GM10248 (cell line): ENCODE measurements around the gene SOX30.

Experiments used
- CTCF ChIA-PET: fragments of 300-600 bp; sonication (Branson Sonifier 250); formaldehyde crosslinking; extraction: SDS; loops from one replicate; lab custom pipeline; 2021; ENCODE audit warnings: antibody characterized with exemption; lab: Yijun Ruan, JAX
- POLR2A ChIA-PET: fragments of 350-650 bp; sonication (Branson Sonifier 250); formaldehyde crosslinking; extraction: SDS; loops from one replicate; lab custom pipeline; 2020; ENCODE audit warnings: antibody characterized with exemption; lab: Yijun Ruan, JAX
- DNase-seq: peaks from one replicate; pipeline ENCODE4 v3.0.0; 2012; ENCODE audit errors: extremely low spot score
- TF ChIP-seq, protein P1 (sequence below): IDR thresholded peaks from 2 replicates; pipeline ENCODE4 v1.5.1; 2012; ENCODE audit warnings: mild to moderate bottlenecking, low read depth; ENCODE audit errors: extremely low read depth, missing control alignments, control extremely low read depth

SOX30 gene

DNA sequence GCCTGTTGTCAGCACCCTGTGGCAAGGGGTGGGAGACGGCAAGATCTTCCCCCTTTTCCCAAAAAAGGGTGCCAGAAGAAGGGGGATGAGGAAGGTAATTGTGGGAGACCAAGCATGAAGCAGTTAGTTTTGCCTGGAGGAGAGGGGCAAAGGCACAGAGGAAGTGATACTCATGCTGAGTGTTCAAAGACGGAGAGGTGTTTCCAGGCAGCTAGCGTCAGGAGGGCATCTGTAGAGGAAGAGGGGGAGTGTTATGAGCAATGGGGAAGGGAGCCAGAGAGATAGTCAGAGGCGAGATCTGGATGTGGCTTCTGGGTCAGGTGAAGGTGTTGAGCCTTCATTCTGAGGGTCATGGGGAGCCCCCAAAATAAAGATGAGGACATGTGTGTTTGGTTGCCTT lies 49.7 kb downstream of the SOX30 start:
- ChIA-PET CTCF (no interaction called here), POLR2A (no interaction called here)
- DNase-seq: no peak
- TF ChIP-seq, protein P1, sequence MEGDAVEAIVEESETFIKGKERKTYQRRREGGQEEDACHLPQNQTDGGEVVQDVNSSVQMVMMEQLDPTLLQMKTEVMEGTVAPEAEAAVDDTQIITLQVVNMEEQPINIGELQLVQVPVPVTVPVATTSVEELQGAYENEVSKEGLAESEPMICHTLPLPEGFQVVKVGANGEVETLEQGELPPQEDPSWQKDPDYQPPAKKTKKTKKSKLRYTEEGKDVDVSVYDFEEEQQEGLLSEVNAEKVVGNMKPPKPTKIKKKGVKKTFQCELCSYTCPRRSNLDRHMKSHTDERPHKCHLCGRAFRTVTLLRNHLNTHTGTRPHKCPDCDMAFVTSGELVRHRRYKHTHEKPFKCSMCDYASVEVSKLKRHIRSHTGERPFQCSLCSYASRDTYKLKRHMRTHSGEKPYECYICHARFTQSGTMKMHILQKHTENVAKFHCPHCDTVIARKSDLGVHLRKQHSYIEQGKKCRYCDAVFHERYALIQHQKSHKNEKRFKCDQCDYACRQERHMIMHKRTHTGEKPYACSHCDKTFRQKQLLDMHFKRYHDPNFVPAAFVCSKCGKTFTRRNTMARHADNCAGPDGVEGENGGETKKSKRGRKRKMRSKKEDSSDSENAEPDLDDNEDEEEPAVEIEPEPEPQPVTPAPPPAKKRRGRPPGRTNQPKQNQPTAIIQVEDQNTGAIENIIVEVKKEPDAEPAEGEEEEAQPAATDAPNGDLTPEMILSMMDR: no peak

DNA sequence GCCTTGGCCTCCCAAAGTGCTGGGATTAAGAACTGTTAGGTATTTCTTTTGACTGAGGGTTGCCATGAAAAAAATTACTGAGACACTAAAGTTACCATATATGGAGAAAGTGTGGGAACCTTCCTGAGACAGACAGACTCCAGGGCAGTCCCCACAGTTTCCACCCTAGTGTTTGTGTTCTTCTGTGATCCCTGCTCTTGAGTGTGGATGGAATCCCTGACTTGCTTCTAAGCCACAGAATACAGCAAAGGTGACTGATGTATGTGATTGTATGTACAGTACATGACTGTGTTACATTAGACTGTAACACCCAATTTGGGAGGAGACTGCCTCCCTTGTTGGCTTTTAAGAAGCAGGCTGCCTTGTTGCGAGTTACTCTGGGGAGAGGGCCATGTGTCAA lies 52.0 kb downstream of the SOX30 start:
- CTCF ChIA-PET: interaction anchor here (0.9 kb wide), 1 partner anchor 9 kb away, joined by 4 read pairs; no protein-coding TSS in a partner anchor
- POLR2A ChIA-PET: interaction anchor here (0.6 kb wide), 2 partner anchors 33 to 216 kb away, joined by 4 read pairs; no protein-coding TSS in a partner anchor
- no peak for DNase-seq
- TF ChIP-seq, protein P1: no peak

DNA sequence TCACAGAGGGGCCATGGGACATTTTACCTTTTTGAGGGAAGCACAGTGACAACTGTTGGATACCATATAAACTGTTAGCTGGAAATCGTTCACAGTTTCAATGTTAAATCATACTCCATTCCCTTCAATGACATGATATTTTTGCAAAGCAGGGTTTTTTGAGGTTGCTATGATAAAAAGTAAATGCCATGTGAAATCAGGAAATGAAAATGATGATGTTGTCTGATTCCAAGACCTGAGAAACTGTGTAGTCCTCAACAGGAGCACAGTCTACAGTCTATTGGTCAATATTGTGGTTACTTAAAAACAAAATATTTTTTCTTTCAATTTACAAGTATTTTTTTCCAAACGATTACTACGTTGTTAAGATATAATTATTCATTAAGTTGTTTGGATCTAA lies 52.7 kb downstream of the SOX30 start:
- POLR2A ChIA-PET: no interaction called here
- DNase-seq: no peak
- CTCF ChIA-PET: no interaction called here
- TF ChIP-seq, protein P1: no peak

DNA sequence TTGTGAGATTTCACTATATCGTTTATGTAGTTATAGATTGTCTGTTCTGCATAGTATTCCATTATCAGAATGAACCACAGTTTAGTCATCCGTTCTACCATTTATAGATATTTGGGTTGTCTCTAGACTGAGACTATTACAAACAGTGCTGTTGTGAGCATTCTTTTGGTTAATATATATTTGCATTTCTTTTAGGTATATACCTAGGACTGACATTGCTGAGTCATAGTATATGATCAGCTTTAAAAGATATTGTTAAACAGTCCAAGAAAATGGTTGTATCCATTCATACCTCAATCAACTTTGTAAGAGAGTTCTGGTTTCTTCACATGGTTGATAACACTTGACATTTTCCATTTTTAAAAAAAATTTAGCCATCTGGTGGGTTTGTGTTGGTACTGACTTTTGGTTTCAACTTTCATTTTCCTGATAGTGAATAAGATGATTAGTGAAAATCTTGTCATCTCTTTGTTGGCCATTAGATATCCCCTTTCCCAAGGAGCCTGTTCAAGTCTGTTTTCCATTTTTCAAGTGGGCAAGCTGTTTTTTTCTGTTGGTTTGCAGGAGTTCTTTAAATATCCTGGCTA lies 53.8 kb downstream of the SOX30 start:
- CTCF ChIA-PET: interaction anchor here (0.7 to 5.1 kb wide), 3 partner anchors 13 to 53 kb away, joined by 3 to 42 read pairs (median 4); no protein-coding TSS in a partner anchor
- POLR2A ChIA-PET: no interaction called here
- TF ChIP-seq, protein P1: no peak
- DNase-seq: no peak

DNA sequence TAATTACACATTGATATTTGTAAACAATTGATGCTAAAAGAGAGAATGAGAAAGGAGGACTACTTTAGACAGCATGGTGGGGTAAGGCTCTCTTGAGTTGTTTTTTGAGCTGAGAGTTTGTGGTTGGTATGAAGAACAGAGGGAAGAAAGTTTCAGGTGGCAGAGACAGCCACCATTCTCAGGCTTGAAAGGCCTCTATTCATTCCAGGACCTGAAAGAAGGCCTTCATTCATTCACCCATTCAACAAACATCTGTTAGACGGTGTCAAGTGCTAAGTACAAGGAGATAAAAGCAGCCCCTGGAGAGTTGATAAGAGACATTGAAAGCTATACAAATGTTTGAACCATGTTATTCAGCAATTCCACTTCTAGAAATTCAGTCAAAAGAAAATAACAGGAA lies 55.0 kb downstream of the SOX30 start:
- TF ChIP-seq, protein P1: no peak
- POLR2A ChIA-PET: interaction anchor here (1.0 kb wide), 1 partner anchor 35 kb away, joined by 3 read pairs; no protein-coding TSS in a partner anchor
- DNase-seq: no peak
- CTCF ChIA-PET: interaction anchor here (0.6 to 5.9 kb wide), 14 partner anchors 10 to 146 kb away, joined by 3 to 42 read pairs (median 6); partner anchors contain the start of gene LSM11

DNA sequence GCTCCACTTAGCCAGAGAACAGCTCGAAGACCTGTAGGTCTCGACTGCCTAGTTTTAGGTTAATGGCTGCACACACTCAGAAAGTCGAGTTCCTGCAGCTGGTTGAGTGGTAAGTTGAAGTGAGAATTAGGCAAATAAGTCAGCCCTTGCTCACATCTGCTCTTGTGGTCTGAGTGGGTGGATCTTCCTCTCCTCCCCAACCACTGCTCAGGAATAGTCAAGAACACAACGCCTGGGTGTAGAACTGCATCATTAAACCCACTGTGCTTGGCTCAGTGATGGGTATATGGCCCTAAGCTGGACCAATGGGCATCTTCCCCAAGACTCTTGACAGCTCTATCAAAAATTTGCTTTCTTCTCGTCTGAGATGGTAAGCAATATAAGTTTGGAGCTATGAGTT lies 55.8 kb downstream of the SOX30 start:
- TF ChIP-seq, protein P1: no peak
- DNase-seq: no peak
- ChIA-PET POLR2A (interaction anchor here (1.0 kb wide), 1 partner anchor 36 kb away, joined by 3 read pairs; no protein-coding TSS in a partner anchor), CTCF (interaction anchor here (0.9 to 5.9 kb wide), 14 partner anchors 11 to 147 kb away, joined by 3 to 42 read pairs (median 8); partner anchors contain the start of gene LSM11)
